WI38 (cell line): ENCODE results near the gene RANBP9.
A peak's percentile ranks its signal among the peaks of the same experiment; 100 is the strongest.

Experiments
- H3K4me3 ChIP-seq: 2 replicates; pipeline ENCODE4 v1.5.1; 2011; ENCODE audit warnings: low read depth, mild to moderate bottlenecking, control low read depth, low read length
- TF ChIP-seq, protein P1 (sequence below): IDR thresholded peaks from 2 replicates; pipeline ENCODE4 v1.5.1; 2012; ENCODE audit warnings: low read depth, mild to moderate bottlenecking, control low read depth, low read length

Gene RANBP9

DNA sequence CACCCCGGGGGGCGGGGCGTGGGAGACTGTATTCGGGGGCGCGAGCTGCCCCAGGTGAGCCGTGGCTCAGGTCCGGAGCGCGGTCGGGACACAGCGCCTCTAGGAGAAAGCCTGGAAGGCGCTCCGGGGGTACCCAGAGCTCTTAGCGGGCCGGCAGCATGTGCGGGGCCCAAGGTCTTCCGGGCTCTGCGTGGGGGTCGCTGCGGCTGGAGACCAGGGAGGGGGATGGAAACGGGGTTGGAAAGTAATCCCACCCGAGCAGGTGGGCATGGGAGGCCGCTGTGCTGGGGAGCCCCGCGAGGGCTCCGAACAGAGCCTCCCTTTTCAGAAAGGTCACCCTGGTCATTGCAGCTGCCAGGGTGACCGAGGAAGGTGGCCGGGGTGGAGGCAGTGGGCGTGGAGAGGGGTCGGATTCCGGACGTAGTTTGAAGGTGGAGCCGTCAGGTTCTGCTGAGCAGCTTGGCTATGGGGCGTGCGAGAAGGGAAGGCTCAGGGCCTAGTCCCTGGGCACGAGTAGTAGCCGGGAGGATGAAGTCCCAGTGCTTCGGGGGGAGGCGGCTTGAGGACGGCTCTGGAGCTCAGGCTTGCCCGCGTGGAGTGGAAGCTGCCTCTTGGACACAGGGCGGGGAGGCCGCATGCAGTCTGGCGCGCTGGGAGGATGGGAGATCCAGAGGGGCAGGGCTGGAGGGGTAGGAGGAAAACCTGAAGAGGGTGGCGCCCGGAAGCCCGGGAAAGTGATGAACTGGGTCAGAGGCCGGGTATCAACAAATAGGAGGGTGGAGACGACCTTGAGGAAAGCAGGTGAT is 136.9 kb downstream of the RANBP9 start, which contains the start of gene SIRT5:
Gene SIRT5, plus strand, starts transcription at position 31 of the 806 bp plus-strand sequence. CDS start 9,510 bp downstream, outside the sequence.
- TF ChIP-seq, protein P1, sequence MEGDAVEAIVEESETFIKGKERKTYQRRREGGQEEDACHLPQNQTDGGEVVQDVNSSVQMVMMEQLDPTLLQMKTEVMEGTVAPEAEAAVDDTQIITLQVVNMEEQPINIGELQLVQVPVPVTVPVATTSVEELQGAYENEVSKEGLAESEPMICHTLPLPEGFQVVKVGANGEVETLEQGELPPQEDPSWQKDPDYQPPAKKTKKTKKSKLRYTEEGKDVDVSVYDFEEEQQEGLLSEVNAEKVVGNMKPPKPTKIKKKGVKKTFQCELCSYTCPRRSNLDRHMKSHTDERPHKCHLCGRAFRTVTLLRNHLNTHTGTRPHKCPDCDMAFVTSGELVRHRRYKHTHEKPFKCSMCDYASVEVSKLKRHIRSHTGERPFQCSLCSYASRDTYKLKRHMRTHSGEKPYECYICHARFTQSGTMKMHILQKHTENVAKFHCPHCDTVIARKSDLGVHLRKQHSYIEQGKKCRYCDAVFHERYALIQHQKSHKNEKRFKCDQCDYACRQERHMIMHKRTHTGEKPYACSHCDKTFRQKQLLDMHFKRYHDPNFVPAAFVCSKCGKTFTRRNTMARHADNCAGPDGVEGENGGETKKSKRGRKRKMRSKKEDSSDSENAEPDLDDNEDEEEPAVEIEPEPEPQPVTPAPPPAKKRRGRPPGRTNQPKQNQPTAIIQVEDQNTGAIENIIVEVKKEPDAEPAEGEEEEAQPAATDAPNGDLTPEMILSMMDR, result no peak
- H3K4me3 ChIP-seq, result peak within 1 kb of the TSS; percentile 81

DNA sequence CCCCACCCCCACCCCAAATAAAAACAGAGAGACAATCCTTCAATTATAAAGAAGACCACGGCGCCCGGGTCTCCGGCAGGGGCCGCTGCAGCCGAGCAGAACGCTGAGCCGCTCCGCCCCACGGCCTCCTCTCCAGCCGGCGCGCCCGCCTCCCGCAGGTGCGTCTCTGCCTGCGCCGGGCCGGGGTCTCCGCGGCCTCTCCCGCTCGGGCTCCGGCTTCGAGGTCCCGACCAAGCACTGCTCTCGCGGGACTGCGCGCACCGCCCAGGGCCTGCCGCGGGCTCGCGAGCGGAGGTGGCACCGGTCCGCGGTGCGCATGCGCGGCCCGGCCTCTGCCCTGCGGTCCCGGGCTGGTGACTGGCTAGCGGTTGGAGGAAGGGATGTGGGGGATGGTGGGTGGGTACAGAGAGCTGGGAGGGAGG is 137.5 kb downstream of the RANBP9 start:
- TF ChIP-seq, protein P1, result 0 out of 2 replicates have a peak, but pooled peaks have one; percentile 12
- peak overlapping the region; percentile 81 for H3K4me3 ChIP-seq

DNA sequence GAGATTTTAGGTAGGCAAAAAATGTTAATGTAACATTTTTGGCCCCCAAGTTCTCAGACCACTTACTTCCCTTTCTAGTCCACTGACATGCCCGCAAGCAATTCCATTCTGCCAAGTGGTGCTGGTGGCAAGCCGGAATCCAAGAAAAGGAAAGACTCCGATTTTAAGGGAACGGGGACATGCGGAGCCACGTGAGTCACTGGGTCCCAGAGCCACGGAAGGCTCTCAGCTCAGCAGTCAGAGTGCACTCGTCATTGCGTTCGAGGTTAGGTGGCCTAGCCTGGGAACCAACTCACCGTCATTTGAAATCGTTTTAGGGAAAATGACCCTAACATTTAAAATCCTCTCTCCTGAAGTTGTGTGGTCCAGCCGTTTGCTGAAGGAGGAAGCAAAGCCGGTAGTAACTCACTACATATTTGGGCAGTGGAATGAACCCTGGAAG is 137.9 kb downstream of the RANBP9 start:
- H3K4me3 ChIP-seq, result peak overlapping the region; percentile 81
- TF ChIP-seq, protein P1, result no peak

DNA sequence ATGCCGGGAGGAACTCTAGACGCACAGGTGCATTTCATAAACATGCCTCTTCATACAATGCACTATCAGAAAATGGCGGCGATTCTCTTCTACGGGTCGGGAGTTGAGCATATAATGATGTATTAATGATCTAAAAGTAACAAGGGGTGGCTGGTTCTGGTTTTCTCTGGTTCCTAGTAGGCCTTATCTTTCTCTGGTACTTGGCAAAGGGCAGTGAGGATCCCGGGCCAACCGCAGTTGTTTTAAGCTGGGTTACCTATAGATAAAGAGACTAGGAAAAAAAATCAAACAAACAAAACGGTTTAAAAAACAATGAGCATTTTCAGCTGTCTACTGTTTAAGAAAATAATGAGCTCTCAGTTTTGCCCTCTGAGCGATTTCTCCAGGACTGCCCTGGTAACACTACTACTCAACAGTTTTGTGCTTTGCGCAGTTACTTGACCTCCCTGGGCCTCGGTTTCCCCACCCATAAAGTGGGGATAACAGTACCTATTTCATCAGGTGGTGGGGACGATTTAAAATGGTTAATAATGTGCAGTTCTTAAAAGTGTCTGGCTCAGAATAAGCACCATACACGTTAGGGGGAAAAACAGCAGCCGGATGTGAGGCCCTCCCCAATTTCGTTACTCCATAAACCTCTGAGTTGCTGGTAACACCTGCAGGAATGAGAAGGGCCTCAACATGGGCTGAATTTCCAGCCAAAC is 138.5 kb downstream of the RANBP9 start:
- peak overlapping the region; percentile 81 for H3K4me3 ChIP-seq
- TF ChIP-seq, protein P1, result no peak

DNA sequence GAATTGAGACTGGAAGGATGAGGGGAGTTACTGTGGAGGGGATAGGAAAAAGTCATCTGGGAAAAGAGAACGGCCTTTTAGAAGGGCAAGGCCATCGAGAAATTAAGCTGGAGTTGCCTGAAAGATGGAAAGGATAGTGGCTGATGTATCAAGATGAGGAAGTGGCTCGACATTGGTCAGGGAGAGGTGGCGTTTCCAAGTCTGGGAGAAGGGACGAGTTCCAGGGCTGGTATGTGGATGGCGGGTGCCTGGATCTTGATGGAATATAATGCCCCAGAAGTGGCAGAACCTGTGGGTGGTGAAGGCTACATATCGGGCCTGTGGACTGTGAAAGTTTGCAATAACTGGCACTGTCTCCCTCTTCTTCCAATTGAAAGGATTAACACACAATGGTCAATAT is 139.4 kb downstream of the RANBP9 start:
- H3K4me3 ChIP-seq, result no peak overlapping the region
- TF ChIP-seq, protein P1, result no peak
